Esophagus squamous epithelium (tissue), 4 donors: Measurements from ENCODE around the gene BICDL2.

Experiments
- CTCF ChIP-seq, 6 experiments: fragments of 450-650 bp in 4 of 6; fragments of 200-600 bp in 2 of 6; sonication (generic) in 2 of 6; IDR thresholded peaks; one replicate each; pipeline ENCODE4 v1.5.1; 2016 to 2019; ENCODE audit warnings: antibody characterized with exemption in 6 of 6, mild to moderate bottlenecking in 4 of 6, moderate library complexity in 4 of 6
- POLR2A ChIP-seq, 4 donors: fragments of 450-650 bp; IDR thresholded peaks; one replicate each; pipeline ENCODE4 v1.6.1; 2017; ENCODE audit warnings: antibody characterized with exemption in 4 of 4, mild to moderate bottlenecking in 4 of 4, moderate library complexity in 3 of 4

DNA sequence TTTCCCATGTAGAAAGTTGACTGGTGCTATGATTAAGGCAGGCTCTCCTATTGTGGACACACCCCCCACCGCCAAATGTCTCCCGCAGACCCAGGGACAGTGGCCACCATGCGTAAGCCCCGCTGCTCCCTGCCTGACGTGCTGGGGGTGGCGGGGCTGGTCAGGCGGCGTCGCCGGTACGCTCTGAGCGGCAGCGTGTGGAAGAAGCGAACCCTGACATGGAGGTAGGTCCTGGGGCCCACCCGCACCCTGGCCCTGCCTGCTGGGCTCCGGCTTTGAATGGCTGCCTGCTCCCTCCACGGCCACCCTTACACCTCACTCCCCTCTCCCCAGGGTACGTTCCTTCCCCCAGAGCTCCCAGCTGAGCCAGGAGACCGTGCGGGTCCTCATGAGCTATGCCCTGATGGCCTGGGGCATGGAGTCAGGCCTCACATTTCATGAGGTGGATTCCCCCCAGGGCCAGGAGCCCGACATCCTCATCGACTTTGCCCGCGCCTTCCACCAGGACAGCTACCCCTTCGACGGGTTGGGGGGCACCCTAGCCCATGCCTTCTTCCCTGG is 13.3 kb upstream of the BICDL2 start:
- no peak for TF ChIP-seq CTCF (IDR thresholded peaks at IDR 0.05)
- TF ChIP-seq POLR2A (IDR thresholded peaks at IDR 0.05): no peak
